Activated CD8-positive, alpha-beta memory T cell treated with anti-CD3 and anti-CD28 coated beads, Interleukin-2, amount 10 ng/mL, durations not matched to agents 7 days and 5 days (primary cell): ENCODE measurements around the gene RIPK1. TPM values are rescaled to one million over a fixed set of nuclear protein-coding genes. Genes with fewer than 3 reads are reported as not detected.
"Not testable (repeated sequence)": the region's sequence is repeated elsewhere in the genome, so short reads cannot be mapped to it uniquely, and the experiment has no call there.

ENCODE experiments used
- ATAC-seq: fragments of 150-1000 bp; cut with Tn5 transposase; one replicate; pipeline ENCODE4 v1.10.0; 2021; ENCODE audit warnings: moderate library complexity
- CTCF ChIA-PET: fragments of 350-600 bp; sonication (Branson Sonifier 250); formaldehyde crosslinking; loops from one replicate; lab custom pipeline; 2021; ENCODE audit warnings: antibody characterized with exemption; lab: Charles Lee
- DNase-seq: peaks from one replicate; pipeline ENCODE4 v3.0.0-alpha.2; 2020
- H3K27ac Mint-ChIP-seq: one replicate; pipeline ENCODE4 v1.8.0; 2021; ENCODE audit warnings: mild to moderate bottlenecking, mixed read lengths
- H3K27me3 Mint-ChIP-seq: one replicate; pipeline ENCODE4 v1.8.0; 2021; ENCODE audit warnings: mixed read lengths
- H3K36me3 Mint-ChIP-seq: one replicate; pipeline ENCODE4 v1.8.0; 2021; ENCODE audit warnings: mild to moderate bottlenecking, mixed read lengths
- H3K4me1 Mint-ChIP-seq: one replicate; pipeline ENCODE4 v1.8.0; 2021; ENCODE audit warnings: mixed read lengths
- H3K4me3 Mint-ChIP-seq: one replicate; pipeline ENCODE4 v1.8.0; 2021; ENCODE audit warnings: mild to moderate bottlenecking, moderate library complexity, mixed read lengths
- H3K9me3 Mint-ChIP-seq: one replicate; pipeline ENCODE4 v1.8.0; 2022; ENCODE audit warnings: low read depth, mixed read lengths
- total RNA-seq, 2 experiments: library from RNA; stranded (reverse); gene quantifications; one replicate each; pipeline ENCODE4 v1.2.3, GENCODE V29; 2021

The RIPK1 gene
- total RNA-seq, 2 experiments from 2014 or later: 26.6 to 29.6 TPM

DNA sequence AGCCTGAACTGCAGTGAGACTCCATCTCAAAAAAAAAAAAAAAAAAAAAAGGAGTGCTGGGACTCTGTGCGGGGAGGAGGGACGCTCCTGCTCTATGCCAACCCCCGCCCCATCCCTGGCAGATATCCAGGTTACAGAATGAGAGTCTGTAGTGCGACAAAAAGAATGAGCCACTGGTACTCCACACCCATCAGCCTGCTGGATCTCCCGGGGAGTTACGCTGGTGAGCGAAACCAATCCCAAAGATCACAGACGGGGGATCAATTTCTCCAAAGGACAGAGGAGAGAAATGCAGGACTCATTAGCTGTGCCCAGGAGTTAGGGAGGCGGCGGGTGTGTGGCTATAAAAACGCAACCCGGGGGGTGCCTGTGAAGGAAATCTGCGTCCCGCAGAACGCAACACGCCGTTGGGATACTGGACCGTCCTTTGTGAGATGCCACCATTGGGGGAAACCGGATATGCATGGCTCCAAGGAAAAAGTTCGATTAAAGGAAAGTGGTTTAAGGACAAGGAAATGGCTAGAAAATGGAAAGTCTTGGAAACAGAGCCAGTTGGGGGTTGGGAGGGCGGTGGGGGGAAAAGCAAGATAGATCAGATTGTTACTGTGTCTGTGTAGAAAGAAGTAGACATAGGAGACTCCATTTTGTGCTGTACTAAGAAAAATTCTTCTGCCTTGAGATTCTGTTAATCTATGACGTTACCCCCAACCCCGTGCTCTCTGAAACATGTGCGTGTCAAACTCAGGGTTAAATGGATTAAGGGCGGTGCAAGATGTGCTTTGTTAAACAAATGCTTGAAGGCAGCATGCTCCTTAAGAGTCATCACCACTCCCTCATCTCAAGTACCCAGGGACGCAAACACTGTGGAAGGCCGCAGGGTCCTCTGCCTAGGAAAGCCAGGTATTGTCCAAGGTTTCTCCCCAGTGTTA, 13.8 kb upstream of the RIPK1 start:
- H3K27ac Mint-ChIP-seq, ATAC-seq, H3K4me3 Mint-ChIP-seq, DNase-seq, H3K36me3 Mint-ChIP-seq, H3K9me3 Mint-ChIP-seq: not testable (repeated sequence)
- Mint-ChIP-seq H3K27me3 (peaks cover 15% of the 10 kb centered on the region), H3K4me1 (peaks cover 34% of the 10 kb centered on the region)
- CTCF ChIA-PET: interaction anchor here (0.6 to 4.1 kb wide), 14 partner anchors 9 to 264 kb away, joined by 3 to 46 read pairs (median 4); partner anchors contain the start of gene NQO2

DNA sequence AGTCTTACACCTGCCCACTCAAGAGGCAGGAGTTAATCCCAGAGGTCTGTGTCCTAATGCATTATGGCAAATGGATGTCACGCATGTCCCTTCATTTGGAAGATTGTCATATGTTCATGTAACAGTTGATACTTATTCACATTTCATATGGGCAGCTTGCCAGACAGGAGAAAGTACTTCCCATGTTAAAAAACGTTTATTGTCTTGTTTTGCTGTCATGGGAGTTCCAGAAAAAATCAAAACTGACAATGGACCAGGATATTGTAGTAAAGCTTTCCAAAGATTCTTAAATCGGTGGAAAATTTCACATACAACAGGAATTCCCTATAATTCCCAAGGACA, 13.2 kb upstream of the RIPK1 start:
- not testable (repeated sequence) for H3K27ac Mint-ChIP-seq, H3K9me3 Mint-ChIP-seq, H3K4me3 Mint-ChIP-seq, H3K36me3 Mint-ChIP-seq, DNase-seq, ATAC-seq
- peaks cover 13% of the 10 kb centered on the region for H3K27me3 Mint-ChIP-seq
- CTCF ChIA-PET: interaction anchor here (1.6 to 4.1 kb wide), 2 partner anchors 54 to 264 kb away, joined by 4 to 46 read pairs; partner anchors contain the start of gene NQO2
- H3K4me1 Mint-ChIP-seq: peaks cover 36% of the 10 kb centered on the region

DNA sequence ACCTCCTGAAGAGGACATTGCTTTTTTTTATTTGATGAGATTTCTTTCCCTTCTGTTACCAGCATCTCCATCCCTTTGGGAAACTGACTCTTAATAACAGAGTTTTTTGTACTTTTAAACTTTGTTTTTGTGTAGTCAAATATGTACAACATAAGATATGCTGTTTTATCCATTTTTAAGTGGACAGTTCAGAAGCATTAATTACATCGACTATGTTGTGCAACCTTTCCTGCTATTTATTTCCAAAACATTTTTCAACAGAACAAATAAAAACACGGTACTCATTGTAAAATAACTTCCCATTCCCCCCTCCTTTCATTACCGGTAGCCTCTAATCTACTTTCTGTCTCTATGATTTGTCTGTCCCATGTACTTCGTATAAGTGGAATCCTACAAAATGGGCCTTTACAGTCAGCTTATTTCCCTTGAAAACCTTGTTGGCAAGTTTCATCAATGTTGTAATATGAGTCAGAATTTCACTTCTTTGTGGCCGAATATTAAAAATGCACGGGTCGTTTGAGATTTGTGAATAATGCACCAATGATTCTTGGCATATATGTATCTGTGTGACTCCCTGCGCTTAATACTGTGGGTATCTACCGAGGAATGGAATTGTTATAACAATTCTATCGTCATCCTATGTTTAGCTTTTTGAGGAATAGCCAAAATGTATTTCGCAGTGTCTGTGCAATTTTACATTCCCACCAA, 11.1 kb upstream of the RIPK1 start:
- no peaks in the 10 kb centered on the region for H3K9me3 Mint-ChIP-seq
- no peaks in the 10 kb centered on the region for H3K36me3 Mint-ChIP-seq
- peaks cover 10% of the 10 kb centered on the region for H3K27me3 Mint-ChIP-seq
- DNase-seq: no peak
- H3K4me1 Mint-ChIP-seq: peaks cover 40% of the 10 kb centered on the region
- CTCF ChIA-PET: interaction anchor here (0.8 to 5.3 kb wide), 9 partner anchors 8 to 320 kb away, joined by 3 to 52 read pairs (median 4); partner anchors contain the start of gene NQO2
- no peak for ATAC-seq
- H3K27ac Mint-ChIP-seq: no peak overlapping the region
- H3K4me3 Mint-ChIP-seq: no peak overlapping the region

- Mint-ChIP-seq H3K27ac (peak overlapping the region; percentile 56), H3K36me3 (no peaks in the 10 kb centered on the region), H3K4me3 (no peak overlapping the region), H3K9me3 (no peaks in the 10 kb centered on the region), H3K4me1 (peaks cover 30% of the 10 kb centered on the region), H3K27me3 (peaks cover 10% of the 10 kb centered on the region)
- CTCF ChIA-PET: interaction anchor here (0.7 to 5.3 kb wide), 9 partner anchors 9 to 268 kb away, joined by 3 to 52 read pairs (median 5); partner anchors contain the start of genes NQO2 and RIPK1
- DNase-seq (no peak), ATAC-seq (no peak)
Observed at GRCh38 chr6:3058957-3059356, 9.3 kb upstream of the RIPK1 start.

GRCh38 chr6:3060092-3060491, 8.2 kb upstream of the RIPK1 start:
- H3K9me3 Mint-ChIP-seq, ATAC-seq, H3K4me3 Mint-ChIP-seq, H3K36me3 Mint-ChIP-seq, H3K27me3 Mint-ChIP-seq, DNase-seq, H3K27ac Mint-ChIP-seq: not testable (repeated sequence)
- CTCF ChIA-PET: interaction anchor here (1.3 to 5.3 kb wide), 6 partner anchors 10 to 70 kb away, joined by 3 to 52 read pairs (median 6); partner anchors contain the start of gene NQO2
- H3K4me1 Mint-ChIP-seq: peaks cover 31% of the 10 kb centered on the region

- H3K9me3 Mint-ChIP-seq: no peaks in the 10 kb centered on the region
- no peak for ATAC-seq
- CTCF ChIA-PET: interaction anchor here (1.1 to 1.6 kb wide), 3 partner anchors 60 to 72 kb away, joined by 5 to 6 read pairs (median 6); partner anchors contain the start of gene NQO2
Observed at GRCh38 chr6:3061501-3061941, 6.8 kb upstream of the RIPK1 start.

DNA sequence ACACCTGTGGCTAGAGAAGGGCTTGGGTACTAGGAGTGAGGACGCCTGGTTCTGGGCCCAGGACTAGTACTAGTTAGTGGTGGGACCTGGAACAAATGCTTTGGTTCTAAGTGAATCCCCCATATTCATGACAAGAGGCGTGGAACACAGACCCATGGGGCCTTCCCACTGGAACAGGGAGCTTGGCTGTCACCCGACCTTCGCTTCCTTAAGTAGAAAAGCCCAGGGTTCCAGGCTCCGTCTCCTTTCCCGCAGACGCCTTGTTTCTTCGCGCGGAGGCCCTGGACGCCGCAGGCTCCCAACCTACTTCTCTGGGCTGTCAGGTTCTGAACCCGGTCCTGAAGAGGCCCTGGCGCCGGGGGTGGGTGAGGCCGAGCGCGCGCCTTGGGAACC, 5.0 kb upstream of the RIPK1 start:
- not testable (repeated sequence) for DNase-seq, H3K27me3 Mint-ChIP-seq, ATAC-seq, H3K36me3 Mint-ChIP-seq, H3K9me3 Mint-ChIP-seq
- Mint-ChIP-seq H3K4me3 (peak overlapping the region; percentile 92), H3K4me1 (peaks cover 45% of the 10 kb centered on the region), H3K27ac (peak overlapping the region; percentile 28)
- CTCF ChIA-PET: interaction anchor here (0.8 to 1.3 kb wide), 12 partner anchors 10 to 222 kb away, joined by 3 to 9 read pairs (median 4); partner anchors contain the start of genes NQO2 and SERPINB1

More at GRCh38 chr6:3061501-3061941, 6.8 kb upstream of the RIPK1 start:
- Mint-ChIP-seq H3K36me3 (peaks cover 4% of the 10 kb centered on the region), H3K27ac (no peak overlapping the region), H3K4me3 (no peak overlapping the region), H3K27me3 (peaks cover 7% of the 10 kb centered on the region), H3K4me1 (peaks cover 31% of the 10 kb centered on the region)
- DNase-seq: no peak

- CTCF ChIA-PET: interaction anchor here (0.8 to 1.3 kb wide), 14 partner anchors 9 to 271 kb away, joined by 3 to 9 read pairs (median 4); partner anchors contain the start of genes NQO2 and SERPINB1
- peaks cover 9% of the 10 kb centered on the region for H3K36me3 Mint-ChIP-seq
- peak overlapping the region; percentile 87 for H3K27ac Mint-ChIP-seq
- peak overlapping the region; percentile 92 for H3K4me3 Mint-ChIP-seq
- ATAC-seq (peak; percentile 86), DNase-seq (peak; percentile 96)
- H3K9me3 Mint-ChIP-seq: no peaks in the 10 kb centered on the region
- peaks cover 41% of the 10 kb centered on the region for H3K4me1 Mint-ChIP-seq
- no peaks in the 10 kb centered on the region for H3K27me3 Mint-ChIP-seq
Observed at GRCh38 chr6:3063733-3064700, 4.3 kb upstream of the RIPK1 start.

GRCh38 chr6:3071568-3071967, 3.3 kb downstream of the RIPK1 start:
- Mint-ChIP-seq H3K27ac (no peak overlapping the region), H3K9me3 (no peaks in the 10 kb centered on the region), H3K36me3 (peaks cover 20% of the 10 kb centered on the region), H3K27me3 (no peaks in the 10 kb centered on the region), H3K4me3 (no peak overlapping the region), H3K4me1 (peaks cover 61% of the 10 kb centered on the region)
- ATAC-seq (no peak), DNase-seq (no peak)
- CTCF ChIA-PET: interaction anchor here (1.2 kb wide), 1 partner anchor 13 kb away, joined by 3 read pairs; no protein-coding TSS in a partner anchor

GRCh38 chr6:3072798-3073197, 4.5 kb downstream of the RIPK1 start:
- H3K9me3 Mint-ChIP-seq: no peaks in the 10 kb centered on the region
- H3K4me3 Mint-ChIP-seq: no peak overlapping the region
- ATAC-seq: no peak
- no peaks in the 10 kb centered on the region for H3K27me3 Mint-ChIP-seq
- CTCF ChIA-PET: interaction anchor here (1.1 to 1.5 kb wide), 2 partner anchors 9 to 49 kb away, joined by 3 to 4 read pairs; no protein-coding TSS in a partner anchor
- H3K36me3 Mint-ChIP-seq: peaks cover 28% of the 10 kb centered on the region
- H3K27ac Mint-ChIP-seq: no peak overlapping the region
- peaks cover 58% of the 10 kb centered on the region for H3K4me1 Mint-ChIP-seq
- no peak for DNase-seq

DNA sequence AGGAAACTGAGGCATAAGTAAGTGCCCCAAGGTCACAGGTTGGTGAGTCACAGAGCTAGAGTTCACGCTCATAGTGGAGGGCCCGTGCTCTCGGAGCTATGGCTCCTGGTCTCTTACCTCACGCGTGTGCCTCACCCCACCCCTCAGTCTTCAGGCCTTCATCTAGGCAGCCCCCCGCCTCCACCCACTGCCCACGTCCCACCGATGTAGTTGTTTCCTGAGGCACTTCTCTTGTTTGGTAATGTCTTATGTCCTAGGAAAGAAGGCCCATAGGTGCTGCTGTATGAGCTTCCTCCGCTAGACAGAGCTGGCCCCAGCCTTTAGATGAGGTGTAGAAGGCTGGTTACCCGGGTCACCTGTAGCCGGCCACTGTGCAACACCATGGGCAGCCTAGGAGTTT, 5.1 kb downstream of the RIPK1 start:
- ATAC-seq (no peak), DNase-seq (no peak)
- no peak overlapping the region for H3K27ac Mint-ChIP-seq
- no peak overlapping the region for H3K4me3 Mint-ChIP-seq
- peaks cover 55% of the 10 kb centered on the region for H3K4me1 Mint-ChIP-seq
- H3K9me3 Mint-ChIP-seq: no peaks in the 10 kb centered on the region
- no peaks in the 10 kb centered on the region for H3K27me3 Mint-ChIP-seq
- CTCF ChIA-PET: interaction anchor here (1.1 to 1.5 kb wide), 2 partner anchors 10 to 48 kb away, joined by 3 to 4 read pairs; no protein-coding TSS in a partner anchor
- peaks cover 32% of the 10 kb centered on the region for H3K36me3 Mint-ChIP-seq

DNA sequence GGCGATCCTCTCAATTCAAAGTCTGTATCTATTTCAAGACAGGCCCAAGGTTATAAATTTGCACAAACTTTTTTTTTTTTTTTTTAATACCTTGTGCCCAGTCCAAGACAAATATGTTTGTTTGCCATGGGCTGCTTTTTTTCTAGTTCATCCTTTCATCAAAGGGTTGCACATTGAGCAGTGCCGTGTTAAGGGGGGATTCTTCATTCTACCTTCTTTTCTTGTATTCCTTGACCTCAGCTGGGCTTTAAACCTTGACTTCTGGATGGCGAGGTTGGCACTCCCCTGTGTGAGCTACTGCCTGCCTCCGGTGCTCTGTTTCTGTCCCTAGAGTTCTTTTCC, 7.4 kb downstream of the RIPK1 start:
- CTCF ChIA-PET: interaction anchor here (0.7 to 1.5 kb wide), 4 partner anchors 10 to 314 kb away, joined by 3 to 4 read pairs (median 3); partner anchors contain the start of gene BPHL
- H3K4me3 Mint-ChIP-seq: peak overlapping the region; percentile 34
- H3K4me1 Mint-ChIP-seq: peaks cover 44% of the 10 kb centered on the region
- no peaks in the 10 kb centered on the region for H3K9me3 Mint-ChIP-seq
- no peaks in the 10 kb centered on the region for H3K27me3 Mint-ChIP-seq
- H3K36me3 Mint-ChIP-seq: peaks cover 38% of the 10 kb centered on the region
- DNase-seq (no peak), ATAC-seq (no peak)
- H3K27ac Mint-ChIP-seq: peak overlapping the region; percentile 71
